AG09309 (cell line): ENCODE data around the gene TMEM54.
"Not testable (repeated sequence)": the region's sequence is repeated elsewhere in the genome, so short reads cannot be mapped to it uniquely, and the experiment has no call there.

ENCODE experiments used
- DNase-seq: peaks from one replicate; pipeline ENCODE4 v3.0.0-alpha.2; 2010; ENCODE audit warnings: low read depth
- H3K4me3 ChIP-seq: 2 replicates; pipeline ENCODE4 v1.5.1; 2011; ENCODE audit warnings: mild to moderate bottlenecking, low read depth, low read length, moderate library complexity; ENCODE audit not compliant: control insufficient read depth
- CTCF ChIP-seq: IDR thresholded peaks from 2 replicates; pipeline ENCODE4 v1.5.1; 2011; ENCODE audit warnings: mild to moderate bottlenecking, low read depth, low read length, inconsistent platforms; ENCODE audit not compliant: insufficient read depth, control insufficient read depth; ENCODE audit errors: missing control alignments

TMEM54 gene

GRCh38 chr1:32910319-32910718 is 9.1 kb upstream of the TMEM54 start:
- H3K4me3 ChIP-seq: no peak overlapping the region
- no peak for TF ChIP-seq CTCF
- no peak for DNase-seq

- H3K4me3 ChIP-seq: no peak overlapping the region
- no peak for TF ChIP-seq CTCF
Measured at GRCh38 chr1:32907435-32907834, 6.2 kb upstream of the TMEM54 start.

GRCh38 chr1:32906654-32907053 is 5.5 kb upstream of the TMEM54 start:
- no peak for TF ChIP-seq CTCF
- no peak for DNase-seq
- H3K4me3 ChIP-seq: no peak overlapping the region

More at GRCh38 chr1:32907435-32907834, 6.2 kb upstream of the TMEM54 start:
- DNase-seq: peak; percentile 11

GRCh38 chr1:32905588-32905987 is 4.4 kb upstream of the TMEM54 start:
- DNase-seq, H3K4me3 ChIP-seq: not testable (repeated sequence)

GRCh38 chr1:32904797-32905196 is 3.6 kb upstream of the TMEM54 start:
- no peak for DNase-seq
- no peak overlapping the region for H3K4me3 ChIP-seq
- no peak for TF ChIP-seq CTCF

GRCh38 chr1:32903991-32904785 is 3.0 kb upstream of the TMEM54 start:
- DNase-seq: no peak
- no peak for TF ChIP-seq CTCF
- no peak overlapping the region for H3K4me3 ChIP-seq

GRCh38 chr1:32902535-32902920 is 1.3 kb upstream of the TMEM54 start:
- no peak for TF ChIP-seq CTCF
- H3K4me3 ChIP-seq: no peak overlapping the region
- no peak for DNase-seq
